SKM-1 treated with dmso at 0.1 percent for 144 hours (cell line): ENCODE results near the gene CLDN18.

Source experiments
- DNase-seq: peaks from one replicate; lab custom pipeline; 2025; ENCODE audit not compliant: unreplicated experiment; lab: John Stamatoyannopoulos, UW

CLDN18 gene

DNA sequence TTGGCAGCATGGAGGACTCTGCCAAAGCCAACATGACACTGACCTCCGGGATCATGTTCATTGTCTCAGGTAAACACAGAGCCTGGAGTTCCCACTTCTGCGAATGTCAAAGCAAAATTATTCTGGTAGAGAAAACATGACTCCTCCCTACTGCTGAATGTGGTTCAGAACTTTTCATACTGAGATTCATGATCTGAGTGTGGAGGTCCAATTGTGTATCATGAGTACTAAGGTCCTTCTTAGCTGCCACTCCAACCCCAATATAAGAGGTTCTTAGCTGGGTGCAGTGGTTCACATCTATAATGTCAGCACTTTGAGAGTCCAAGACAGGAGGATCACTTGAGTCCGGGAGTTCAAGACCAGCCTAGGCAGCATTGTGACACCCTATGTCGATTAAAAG, 13.8 kb downstream of the CLDN18 start:
- no peak for DNase-seq

GRCh38 chr3:138025553-138025952, 15.6 kb downstream of the CLDN18 start:
- DNase-seq, result no peak

DNA sequence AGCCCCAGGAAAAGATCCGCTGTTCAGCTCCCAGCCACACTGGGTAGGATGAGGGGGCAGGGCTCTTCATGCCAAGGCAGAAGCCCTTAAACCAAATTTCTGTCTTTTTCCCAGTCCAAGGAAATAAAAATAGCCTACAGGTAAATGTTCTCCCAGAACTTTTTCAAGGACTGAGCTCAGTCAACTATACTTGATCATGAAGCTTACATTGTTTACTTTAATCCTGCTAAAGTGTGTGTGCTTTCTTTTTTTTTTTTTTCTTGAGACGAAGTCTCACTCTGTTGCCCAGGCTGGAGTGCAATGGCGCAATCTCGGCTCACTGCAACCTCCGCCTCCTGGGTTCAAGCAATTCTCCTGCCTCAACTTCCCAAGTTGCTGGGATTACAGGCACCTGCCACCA, 17.9 kb downstream of the CLDN18 start:
- DNase-seq, result no peak

DNA sequence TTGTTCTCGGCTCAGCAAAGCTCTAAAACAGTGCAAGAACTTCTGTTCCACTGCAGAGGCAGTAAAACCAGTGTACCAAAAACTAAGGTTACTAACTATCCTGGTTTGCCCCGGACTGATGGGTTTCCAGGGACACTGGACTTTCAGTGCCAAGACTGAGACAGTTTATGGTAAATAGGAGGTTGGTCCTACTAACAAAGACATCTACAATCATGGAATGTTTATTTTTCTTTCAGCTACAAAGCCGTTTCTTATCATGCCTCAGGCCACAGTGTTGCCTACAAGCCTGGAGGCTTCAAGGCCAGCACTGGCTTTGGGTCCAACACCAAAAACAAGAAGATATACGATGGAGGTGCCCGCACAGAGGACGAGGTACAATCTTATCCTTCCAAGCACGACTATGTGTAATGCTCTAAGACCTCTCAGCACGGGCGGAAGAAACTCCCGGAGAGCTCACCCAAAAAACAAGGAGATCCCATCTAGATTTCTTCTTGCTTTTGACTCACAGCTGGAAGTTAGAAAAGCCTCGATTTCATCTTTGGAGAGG, 20.8 kb downstream of the CLDN18 start:
- DNase-seq, result no peak

- no peak for DNase-seq
Observed at GRCh38 chr3:138031536-138031935, 21.6 kb downstream of the CLDN18 start.

DNA sequence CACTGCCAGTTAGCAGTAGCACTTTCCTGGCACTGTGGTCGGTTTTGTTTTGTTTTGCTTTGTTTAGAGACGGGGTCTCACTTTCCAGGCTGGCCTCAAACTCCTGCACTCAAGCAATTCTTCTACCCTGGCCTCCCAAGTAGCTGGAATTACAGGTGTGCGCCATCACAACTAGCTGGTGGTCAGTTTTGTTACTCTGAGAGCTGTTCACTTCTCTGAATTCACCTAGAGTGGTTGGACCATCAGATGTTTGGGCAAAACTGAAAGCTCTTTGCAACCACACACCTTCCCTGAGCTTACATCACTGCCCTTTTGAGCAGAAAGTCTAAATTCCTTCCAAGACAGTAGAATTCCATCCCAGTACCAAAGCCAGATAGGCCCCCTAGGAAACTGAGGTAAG, 22.6 kb downstream of the CLDN18 start:
- no peak for DNase-seq

DNA sequence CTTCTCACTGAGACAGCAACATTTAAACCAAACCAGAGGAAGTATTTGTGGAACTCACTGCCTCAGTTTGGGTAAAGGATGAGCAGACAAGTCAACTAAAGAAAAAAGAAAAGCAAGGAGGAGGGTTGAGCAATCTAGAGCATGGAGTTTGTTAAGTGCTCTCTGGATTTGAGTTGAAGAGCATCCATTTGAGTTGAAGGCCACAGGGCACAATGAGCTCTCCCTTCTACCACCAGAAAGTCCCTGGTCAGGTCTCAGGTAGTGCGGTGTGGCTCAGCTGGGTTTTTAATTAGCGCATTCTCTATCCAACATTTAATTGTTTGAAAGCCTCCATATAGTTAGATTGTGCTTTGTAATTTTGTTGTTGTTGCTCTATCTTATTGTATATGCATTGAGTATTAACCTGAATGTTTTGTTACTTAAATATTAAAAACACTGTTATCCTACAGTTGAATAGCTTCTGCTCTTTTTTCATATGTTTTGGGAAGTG, 23.3 kb downstream of the CLDN18 start:
- no peak for DNase-seq

DNA sequence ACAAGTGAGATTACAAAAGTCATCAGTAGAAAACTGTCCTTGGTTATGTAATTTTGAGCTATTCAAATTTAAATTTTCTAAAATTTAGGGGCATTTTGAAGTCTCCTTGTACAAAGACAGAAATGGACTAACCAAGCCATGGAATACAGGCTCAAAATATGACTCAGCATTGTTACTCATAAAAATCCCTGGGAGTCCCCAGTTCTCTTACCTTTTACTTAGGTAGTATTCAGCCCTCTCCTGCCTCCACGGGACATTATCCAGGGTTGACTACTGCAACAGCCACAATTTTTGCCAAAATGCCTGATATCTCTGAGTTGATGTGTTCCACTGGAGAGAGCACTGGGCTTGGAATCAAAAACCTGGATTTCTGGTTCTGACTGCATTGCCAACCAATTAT, 25.0 kb downstream of the CLDN18 start:
- no peak for DNase-seq

- DNase-seq, result peak; percentile 48
Observed at GRCh38 chr3:138036572-138036971, 26.6 kb downstream of the CLDN18 start.

GRCh38 chr3:138038725-138039462, 28.9 kb downstream of the CLDN18 start:
- no peak for DNase-seq

DNA sequence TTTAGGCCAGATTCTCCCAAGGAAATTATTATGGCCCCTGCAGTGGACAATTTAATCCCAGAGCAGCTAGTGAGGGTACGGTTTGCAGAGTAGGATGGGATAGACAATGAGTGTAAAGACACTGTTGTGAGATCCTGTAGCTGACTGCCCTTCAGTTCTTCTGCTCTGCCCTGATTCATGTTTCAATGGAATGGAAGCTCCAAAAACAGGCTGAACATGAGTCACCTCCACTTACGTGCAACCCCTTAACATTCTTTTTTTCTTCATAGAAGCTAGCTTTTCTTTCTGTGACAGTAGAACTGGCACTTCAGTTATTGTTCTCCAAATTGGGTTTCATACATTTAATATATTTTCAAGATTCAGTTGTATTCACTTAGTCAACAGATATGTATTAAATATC, 32.1 kb downstream of the CLDN18 start:
- no peak for DNase-seq

GRCh38 chr3:138043266-138044029, 33.5 kb downstream of the CLDN18 start:
- no peak for DNase-seq

- DNase-seq, result no peak
Observed at GRCh38 chr3:138046085-138046484, 36.1 kb downstream of the CLDN18 start.

DNA sequence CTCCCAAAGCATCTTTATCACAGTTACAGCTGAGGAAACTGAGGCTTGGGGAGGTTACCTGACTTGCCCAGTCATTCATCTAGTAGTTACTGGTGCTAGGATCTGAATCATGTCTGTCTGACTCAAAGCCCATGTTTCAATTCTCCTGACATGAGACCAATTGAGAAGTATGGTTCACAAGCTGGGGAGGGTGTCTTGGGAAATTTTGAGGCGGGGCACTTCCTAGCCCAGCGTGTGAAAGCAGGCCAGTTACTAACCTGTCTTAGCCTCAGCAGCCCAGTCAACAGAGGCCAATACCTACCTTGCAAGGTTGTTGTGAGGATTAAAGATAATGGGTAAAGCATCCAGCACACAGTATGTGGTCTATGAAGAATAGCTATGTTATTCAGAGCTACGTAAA, 37.0 kb downstream of the CLDN18 start:
- no peak for DNase-seq

GRCh38 chr3:138047596-138048158, 37.7 kb downstream of the CLDN18 start:
- no peak for DNase-seq

GRCh38 chr3:138049157-138049919, 39.4 kb downstream of the CLDN18 start:
- DNase-seq, result no peak

DNA sequence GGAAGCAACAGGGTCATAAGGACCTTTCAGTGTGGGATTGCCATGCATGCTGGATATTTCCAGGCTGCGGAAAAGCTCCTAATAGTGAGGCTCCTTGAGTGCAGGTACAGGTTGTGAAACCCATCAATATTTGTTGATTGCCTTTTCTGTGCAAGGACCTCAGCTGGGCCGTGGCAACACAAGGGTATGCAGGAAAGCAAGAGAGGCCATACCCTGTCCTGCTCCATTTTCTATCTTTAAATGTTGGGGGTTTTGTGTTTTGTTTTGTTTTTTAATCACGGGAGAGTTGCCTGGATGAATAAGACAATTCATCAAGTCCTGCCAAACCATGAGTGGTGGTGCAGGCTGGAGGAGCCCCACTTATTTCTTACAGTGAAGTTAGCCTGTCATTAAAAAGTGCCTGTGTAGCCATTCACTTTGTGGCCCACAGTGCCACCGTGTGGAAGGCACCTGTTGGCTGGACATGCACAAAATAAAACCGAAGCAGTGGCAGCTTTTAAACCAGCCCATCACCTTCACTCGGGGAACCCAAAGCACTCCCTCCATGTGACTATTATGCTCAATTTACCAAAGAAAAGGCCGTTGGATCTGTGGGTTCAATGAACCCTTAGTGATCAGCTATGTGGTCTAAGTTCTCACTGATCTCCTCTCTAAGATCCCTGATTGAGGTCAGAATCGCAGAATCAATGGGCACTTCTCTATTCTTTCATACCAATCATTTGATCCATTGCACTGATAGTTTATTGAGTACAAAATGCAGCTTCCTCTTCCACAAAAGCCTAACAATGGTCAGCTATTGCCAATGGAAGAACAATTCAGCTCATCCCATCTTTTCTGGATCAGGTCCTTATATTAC, 42.2 kb downstream of the CLDN18 start:
- peak; percentile 11 for DNase-seq

DNA sequence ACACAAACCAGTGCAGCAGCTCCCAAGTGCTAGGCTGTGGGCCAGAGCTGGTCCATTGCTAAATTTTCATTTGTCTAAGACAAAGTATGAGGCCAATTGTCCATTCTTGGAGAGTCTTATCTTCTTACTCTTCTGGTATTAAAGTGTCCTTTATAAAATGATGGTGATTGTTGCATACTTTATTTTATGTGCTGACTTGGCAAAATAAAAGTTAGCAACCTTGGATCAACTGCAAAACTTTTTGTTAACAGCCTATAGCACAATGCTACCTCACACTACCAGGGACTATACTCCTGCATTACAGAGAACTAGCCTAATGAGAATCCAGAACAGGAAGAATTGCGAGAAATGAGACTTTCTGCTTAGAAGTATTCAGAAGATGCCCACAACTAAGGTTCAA, 44.1 kb downstream of the CLDN18 start:
- DNase-seq, result no peak

DNA sequence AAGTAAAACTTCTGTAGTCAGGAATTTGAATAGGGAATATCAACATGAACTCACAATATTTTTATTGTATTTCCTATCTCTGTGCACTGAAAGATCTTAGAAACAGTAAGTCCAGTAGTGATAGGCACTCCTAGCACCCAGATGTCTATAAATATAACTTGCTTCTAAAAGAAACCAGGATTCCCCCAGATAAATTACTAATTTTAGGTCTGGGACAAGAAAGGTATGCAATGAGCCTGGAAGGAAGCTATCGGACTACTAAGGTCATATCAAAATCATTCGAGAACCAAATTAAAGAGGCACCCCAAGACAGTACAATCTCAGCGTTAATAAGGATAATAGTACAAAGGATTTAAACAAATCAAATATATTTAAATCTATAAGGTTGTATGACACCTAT, 47.4 kb downstream of the CLDN18 start:
- DNase-seq, result no peak

DNA sequence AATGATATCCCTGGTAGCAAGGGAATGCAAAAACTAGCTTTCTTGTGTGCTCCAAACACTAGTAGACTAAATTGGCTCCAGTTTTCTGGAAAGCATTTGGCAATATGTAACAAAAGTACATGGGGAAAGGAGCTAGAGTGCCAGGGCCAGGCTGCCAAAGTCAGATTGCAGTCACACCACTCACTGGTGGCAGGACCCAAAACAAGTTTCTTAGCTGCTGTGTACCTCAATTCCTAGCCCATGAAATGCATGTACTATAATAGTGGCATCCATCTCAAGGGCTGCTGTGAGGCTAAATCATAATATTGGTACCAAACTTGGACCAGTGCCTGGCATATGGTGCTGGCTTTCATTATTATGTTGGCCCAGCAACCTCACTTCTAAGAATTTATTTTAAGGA, 49.3 kb downstream of the CLDN18 start:
- DNase-seq, result no peak
